NCI-H1105 treated with DMSO at 0.1 percent for 48 hours (cell line): Measurements from ENCODE around the gene DLGAP4.

Experiments
- DNase-seq: peaks from one replicate; lab custom pipeline; 2025; lab: John Stamatoyannopoulos, UW

DLGAP4 gene

DNA sequence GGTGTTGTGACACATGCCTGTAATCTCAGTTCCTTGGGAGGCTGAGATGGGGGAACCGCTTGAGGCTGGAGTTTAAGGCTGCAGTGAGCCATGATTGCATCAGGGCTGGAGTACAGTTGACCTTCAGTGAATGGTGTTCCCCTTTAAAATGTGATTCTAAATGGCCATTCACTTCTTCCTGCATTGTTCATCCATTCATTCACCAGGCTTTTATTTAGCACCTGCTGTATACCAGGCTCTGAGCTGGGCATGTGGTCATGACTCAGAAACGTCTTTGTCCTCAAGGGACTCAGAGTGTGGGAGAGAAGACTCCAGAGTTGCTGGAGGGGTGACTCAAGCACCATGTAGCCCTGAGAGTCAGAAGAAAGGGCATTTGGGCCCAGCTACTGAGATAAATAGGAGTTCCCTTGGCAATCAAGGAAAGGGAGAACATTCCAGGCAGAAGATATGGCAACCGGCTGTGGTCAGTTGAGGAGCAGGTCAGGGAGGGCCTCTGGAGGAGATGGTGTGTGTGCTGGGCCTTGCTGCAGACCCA lies 101.1 kb downstream of the DLGAP4 start:
- DNase-seq, result no peak

GRCh38 chr20:36408219-36408618 lies 102.1 kb downstream of the DLGAP4 start:
- peak; percentile 3 for DNase-seq

- no peak for DNase-seq
Observed at GRCh38 chr20:36411861-36412454, 105.8 kb downstream of the DLGAP4 start.

DNA sequence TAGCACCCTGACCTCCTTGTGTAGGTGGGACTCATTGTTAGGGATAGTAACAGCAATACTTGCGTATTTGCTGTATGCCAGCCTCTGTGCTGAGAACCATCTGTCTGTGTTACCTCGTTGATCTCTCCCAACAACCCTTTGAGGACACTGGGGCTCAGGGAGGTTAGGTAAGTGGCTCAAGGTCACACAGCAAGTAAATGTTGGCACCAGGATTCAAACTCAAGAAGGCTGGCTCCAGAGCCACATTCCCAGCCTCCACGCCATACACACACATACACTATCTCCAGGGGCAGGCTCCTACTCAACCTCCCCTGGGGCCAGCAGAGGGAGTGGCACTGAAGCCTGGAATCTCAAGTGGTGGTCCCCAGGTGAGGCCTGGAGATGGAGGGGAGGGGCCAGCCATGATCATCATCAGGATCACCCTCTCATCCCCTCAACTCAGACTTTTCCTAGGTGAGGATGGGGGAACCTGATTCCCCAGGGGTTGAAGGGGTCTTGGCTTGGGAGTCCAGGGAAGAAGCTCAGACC lies 109.4 kb downstream of the DLGAP4 start:
- no peak for DNase-seq

DNA sequence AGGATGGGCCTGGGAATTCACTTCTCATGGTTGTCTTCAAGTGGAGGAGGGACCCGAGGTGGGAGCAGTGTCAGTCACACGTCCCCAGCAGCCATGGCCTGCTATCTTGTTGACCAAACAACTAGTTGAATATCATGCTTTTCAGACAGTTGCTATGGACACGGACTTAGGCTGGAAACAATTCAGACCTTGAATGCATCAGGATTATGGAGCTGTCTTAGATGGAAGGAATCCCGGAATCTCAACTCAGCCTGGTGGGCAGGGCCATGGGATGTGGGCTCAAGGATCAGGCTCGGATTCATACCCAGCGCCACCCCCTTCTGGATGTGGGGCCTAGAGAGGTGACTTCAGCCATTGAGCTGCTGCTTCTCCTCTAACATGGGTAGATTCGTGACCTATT lies 112.6 kb downstream of the DLGAP4 start:
- DNase-seq, result no peak

DNA sequence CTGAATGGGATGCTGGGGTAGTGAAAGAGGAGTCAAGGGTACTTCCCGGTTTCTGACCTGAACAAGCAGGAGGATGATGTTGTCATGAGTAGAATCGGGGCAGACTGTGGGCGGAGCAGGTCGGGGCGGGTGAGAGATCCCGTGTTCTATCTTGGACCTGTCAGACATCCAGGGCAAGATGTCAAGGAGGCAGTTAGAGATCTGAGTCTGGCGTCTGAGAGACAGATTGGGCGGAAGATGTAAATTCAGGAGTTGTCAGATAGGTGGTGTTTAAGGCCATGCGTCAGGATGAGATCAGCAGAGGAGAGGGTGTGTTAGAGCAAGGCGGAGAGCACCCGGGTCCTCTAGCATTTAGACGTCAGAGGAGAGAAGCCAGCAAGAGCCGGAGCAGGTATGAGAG lies 115.5 kb downstream of the DLGAP4 start:
- DNase-seq, result no peak

DNA sequence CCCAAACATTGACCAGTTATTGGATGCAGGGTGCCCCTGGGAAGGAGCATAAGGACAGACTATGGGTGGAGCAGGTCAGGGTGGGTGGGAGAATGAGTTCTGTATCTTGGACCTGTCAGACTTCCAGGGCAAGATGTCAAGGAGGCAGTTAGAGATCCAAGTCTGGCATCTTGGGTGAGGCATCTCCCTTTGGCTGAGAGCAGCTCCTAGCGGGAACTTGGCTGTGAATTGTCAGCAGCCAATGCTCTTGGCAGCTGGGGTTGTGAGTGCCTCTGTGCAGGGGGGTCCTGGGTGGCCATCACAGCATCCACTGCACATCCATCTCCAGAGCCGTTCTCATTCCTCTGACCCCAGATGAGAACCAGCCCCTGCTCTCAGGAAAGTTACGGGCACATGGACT lies 118.2 kb downstream of the DLGAP4 start:
- no peak for DNase-seq

GRCh38 chr20:36425166-36425565 lies 119.0 kb downstream of the DLGAP4 start:
- DNase-seq, result no peak

- no peak for DNase-seq
Observed at GRCh38 chr20:36431604-36432003, 125.5 kb downstream of the DLGAP4 start.

GRCh38 chr20:36432096-36432495 lies 126.0 kb downstream of the DLGAP4 start:
- DNase-seq, result no peak

DNA sequence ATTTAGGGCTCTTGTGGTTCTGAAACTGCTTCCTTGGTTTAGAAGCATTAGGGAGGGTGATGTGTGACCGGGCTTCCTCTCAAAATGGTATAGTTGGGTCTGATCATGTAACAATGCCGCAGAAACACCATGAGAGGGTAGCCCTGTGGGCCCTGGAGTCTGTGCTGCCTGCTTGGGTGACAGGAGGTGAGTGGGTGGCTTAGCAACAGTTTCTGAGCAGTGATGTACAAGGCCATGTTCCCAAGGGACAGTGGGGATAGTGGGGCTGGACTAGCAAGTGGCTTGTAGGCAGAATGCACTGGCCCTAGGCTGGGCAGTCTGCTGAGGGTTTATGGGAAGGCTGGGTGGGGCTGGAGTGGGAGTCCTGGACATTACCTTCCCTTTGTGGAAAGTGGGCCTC lies 128.2 kb downstream of the DLGAP4 start:
- DNase-seq, result no peak

DNA sequence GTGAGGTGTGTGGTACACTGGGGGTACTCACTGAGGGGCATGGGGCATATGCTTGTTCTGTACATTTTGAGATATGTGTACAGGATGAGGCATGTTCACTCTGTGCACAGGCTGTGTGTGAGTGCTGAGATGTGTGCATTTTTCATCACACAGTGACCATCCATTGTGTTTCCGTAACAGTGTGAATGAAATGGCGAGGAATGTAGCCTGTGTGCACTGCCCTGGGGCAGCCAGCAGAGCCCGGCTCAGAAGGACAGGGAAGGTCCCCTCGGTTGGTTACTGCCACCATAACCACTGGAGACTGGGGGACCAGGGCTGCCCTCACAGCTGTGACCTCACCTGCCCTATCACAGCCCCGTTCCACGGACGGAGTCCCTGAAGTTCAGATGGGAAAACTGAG lies 129.0 kb downstream of the DLGAP4 start:
- no peak for DNase-seq

DNA sequence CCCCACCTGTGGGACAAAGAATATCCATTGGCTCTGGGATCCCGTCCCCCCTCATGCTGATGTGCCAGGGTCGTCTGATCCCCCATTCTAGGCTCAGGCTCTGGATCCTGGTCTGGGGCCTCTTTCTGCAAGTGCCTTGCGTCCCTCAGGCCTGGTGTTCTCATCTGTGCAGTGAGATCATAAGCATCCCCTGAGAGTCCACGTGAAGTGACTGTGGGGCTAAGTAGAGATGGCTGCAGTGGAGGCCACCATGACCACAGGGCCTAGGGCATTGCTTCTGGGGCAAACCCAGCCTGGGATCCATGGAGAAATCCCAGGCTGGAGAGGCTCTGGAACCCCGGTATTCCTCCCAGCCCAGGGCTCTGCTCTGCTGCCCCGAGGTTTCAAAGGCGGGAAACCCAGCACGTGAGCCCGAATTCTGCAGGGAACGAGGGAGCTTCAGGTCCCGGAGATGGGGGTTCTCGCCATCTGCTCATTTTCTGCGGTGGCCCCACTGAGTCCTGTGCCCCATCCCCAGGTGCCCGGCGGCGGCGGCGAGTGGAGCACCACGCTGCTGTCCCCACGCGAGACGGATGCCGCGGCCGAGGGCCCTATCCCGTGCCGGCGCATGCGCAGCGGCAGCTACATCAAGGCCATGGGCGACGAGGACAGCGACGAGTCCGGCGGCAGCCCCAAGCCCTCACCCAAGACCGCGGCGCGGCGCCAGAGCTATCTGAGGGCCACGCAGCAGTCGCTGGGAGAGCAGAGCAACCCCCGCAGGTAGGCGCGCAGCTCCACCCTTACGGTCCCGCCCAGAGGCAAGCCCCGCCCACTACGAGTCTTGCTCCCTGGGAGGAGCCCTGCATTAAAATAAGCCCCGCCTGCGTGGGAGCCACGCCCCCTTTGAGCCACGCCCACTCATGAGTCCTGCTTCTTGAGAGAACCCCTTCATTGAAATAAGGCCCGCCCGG lies 129.7 kb downstream of the DLGAP4 start:
- DNase-seq, result no peak

- DNase-seq, result peak; percentile 21
Observed at GRCh38 chr20:36439040-36439730, 133.0 kb downstream of the DLGAP4 start.

DNA sequence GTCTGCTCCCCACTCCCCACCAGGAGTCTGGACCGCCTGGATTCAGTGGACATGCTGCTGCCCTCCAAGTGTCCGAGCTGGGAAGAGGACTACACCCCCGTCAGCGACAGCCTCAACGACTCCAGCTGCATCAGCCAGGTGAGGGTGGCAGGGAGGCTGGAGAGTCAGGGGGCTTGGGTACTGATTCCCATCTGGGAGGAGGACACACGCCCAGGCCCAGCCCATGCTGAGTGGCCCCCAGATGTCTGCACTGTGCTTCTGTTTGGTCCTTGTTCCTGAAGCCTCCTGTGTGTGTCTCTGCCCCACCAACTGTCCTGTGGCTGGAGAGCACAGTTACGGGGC lies 133.6 kb downstream of the DLGAP4 start:
- DNase-seq, result no peak

- DNase-seq, result no peak
Observed at GRCh38 chr20:36440370-36441026, 134.4 kb downstream of the DLGAP4 start.

DNA sequence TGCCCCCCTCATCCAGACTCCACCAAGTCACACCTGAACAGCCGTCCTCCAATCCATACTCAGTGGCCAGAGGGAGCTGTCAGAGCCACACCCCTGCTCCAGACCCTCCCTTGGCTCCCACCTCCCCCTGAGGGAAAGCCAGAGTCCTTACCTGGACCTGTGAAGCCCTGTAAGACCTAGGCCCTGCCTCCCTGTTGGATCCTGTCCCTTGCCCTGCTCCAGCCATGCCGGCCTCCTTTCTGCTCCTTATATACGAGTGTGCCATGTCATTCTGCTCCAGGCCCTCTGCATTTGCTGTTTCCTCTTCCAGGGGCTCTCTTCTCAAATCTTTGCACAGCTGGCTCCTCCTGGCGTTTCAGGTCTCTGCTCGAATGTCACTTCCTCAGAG lies 134.9 kb downstream of the DLGAP4 start:
- no peak for DNase-seq

DNA sequence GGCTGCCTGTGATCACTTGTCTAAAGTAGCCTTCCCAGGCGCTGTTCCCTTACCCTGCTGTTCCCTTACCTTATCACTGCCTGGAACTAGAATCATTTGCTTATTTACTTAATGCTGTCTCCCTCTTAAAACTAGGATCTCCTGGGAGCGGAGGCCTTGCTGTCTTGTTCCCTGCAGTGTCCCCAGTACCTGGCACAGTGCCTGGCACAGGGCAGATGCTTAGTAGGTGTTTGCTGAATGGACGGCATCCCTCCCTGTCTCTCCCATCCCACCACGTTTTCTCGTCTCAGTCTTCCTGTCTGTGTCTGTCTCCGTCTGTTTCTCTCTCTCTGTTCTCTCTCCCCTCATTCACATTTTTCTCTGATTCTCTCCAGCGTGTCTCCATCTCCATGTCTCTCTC lies 135.3 kb downstream of the DLGAP4 start:
- no peak for DNase-seq

GRCh38 chr20:36445847-36446246 lies 139.7 kb downstream of the DLGAP4 start:
- DNase-seq, result no peak

DNA sequence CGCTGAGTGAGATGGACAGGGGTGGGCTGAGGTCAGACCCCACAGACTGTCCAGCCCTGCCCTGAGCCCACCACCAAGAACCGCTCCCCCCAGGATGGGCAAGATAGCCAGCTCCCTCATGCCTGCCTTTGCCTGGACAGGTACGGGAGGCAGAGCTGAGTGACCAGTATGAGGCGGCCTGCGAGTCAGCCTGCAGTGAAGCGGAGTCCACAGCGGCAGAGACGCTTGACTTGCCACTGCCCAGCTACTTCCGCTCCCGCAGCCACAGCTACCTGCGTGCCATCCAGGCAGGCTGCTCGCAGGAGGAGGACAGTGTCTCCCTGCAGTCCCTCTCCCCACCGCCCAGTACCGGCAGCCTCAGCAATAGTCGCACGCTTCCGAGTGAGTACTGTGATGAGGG lies 140.4 kb downstream of the DLGAP4 start:
- DNase-seq, result no peak

GRCh38 chr20:36447101-36447500 lies 141.0 kb downstream of the DLGAP4 start:
- peak; percentile 39 for DNase-seq

DNA sequence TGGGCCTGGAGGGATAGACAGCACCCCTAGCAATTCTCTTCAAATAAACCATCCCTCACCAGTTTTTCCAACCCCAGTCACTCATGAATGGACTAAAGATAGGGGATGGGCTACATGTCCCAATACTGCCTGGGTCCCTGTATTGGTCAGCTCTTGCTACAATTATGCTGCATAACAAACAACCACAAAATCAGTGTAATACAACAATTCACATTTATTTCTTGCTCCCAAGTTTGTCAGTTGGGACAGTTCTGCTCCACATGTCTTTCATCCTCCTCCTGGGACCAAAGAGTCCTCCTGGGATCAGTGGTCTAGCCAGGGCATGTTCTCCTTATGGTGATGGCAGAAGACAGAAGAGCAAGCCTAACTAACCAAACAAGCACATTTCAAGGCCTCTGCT lies 143.5 kb downstream of the DLGAP4 start:
- DNase-seq, result no peak
